HG03457 (cell line): ENCODE data around the gene DACH1.

Experiments
- ATAC-seq: cut with Tn5 transposase; IDR thresholded peaks from one replicate; pipeline ENCODE4 v1.9.1; 2021; ENCODE audit warnings: moderate number of reproducible peaks; ENCODE audit not compliant: unreplicated experiment

Gene DACH1

GRCh38 chr13:71596116-71596515 is 270.9 kb downstream of the DACH1 start:
- no peak for ATAC-seq

- ATAC-seq: no peak
Measured at GRCh38 chr13:71593566-71593965, 273.4 kb downstream of the DACH1 start.

DNA sequence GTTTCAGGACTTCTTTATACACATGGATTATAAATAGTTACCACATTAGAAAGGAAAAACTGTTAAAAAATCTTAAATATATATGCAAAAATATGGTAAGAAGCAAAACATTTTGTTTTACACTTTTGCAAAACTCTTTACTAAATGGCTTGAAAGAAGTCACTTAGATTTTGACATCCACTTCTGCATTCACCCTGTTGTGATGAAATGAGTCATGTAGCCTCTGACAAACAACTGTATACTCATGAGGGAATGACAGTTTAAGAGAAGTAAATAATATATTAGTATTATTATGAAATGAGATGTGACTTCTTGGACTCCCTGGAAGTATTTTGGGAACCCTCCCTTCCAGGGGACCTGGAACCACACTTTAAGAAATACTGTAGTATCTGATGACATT is 275.6 kb downstream of the DACH1 start:
- no peak for ATAC-seq

- no peak for ATAC-seq
Measured at GRCh38 chr13:71590654-71591148, 276.3 kb downstream of the DACH1 start.

- no peak for ATAC-seq
Measured at GRCh38 chr13:71589032-71589431, 278.0 kb downstream of the DACH1 start.

GRCh38 chr13:71587817-71588216 is 279.2 kb downstream of the DACH1 start:
- no peak for ATAC-seq

DNA sequence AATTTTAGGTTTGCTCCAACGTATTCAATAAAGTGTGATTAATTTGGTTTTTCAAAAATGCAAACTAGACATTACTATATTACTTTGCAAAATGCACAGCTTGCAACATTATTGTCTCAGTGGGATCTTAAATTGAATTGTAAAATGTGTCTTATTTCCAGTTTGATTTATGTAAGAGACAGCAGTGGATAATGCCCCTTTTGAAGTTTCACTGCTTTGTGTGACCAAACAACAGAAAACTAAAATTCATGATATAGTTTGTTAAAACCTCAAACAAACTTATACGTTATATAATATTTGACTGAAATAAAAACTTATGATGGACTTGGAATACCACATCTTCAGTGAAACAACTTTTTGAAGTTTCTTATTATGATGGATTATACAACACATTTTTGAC is 279.8 kb downstream of the DACH1 start:
- no peak for ATAC-seq

DNA sequence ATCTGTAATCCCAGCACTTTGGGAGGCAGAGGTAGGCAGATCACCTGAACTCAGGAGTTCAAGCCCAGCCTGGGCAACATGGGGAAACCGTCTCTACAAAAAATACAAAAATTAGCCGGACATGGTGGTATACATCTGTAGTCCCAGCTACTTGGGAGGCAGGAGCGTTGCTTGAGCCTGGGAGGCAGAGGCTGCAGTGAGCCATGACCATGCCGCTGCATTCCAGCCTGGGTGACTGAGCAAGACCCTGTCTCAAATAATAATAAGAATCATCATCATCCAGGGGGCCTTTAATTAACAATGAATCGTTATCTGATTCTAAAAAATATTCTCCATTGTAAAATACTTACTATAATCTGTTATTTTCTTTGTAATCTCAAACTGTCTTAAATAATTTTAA is 283.4 kb downstream of the DACH1 start:
- ATAC-seq: no peak

DNA sequence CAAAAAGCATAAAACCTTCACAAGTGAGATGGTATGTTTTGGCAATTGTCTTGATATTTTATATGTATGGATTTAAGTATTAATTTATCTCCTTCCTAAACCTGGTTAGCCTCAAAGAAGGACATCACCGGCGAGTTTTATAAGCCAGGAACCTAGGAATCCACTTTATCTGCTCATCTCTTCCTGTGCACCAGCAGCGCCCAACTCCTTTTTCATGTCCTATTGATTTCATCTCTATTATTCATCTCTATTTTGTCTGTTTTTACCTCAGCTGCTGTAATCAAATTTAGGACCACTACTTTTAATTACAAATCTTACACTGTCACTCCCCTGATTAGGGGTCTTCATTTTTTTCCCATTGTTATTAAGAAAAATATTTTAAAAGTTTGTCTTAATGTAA is 286.4 kb downstream of the DACH1 start:
- no peak for ATAC-seq

- ATAC-seq: no peak
Measured at GRCh38 chr13:71578048-71578447, 289.0 kb downstream of the DACH1 start.

DNA sequence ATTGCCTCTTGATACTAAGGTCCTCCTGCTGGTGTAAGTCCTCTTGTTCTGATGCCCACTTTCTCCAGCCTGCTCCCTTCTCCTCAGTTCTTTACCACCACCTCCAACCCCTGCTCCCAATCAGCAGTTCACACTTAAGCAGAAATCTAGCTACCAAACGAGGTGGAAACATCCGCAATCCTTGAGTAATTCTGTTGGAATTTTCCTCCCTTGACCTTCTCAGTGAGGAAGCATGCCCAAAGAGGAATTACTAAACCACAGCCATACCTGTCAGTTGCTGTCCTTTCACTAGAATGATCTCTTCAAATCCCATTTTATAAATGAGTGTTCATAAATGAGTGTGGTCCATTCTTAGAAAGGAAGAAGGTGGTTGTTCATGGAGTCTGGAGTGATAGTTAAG is 289.9 kb downstream of the DACH1 start:
- no peak for ATAC-seq

DNA sequence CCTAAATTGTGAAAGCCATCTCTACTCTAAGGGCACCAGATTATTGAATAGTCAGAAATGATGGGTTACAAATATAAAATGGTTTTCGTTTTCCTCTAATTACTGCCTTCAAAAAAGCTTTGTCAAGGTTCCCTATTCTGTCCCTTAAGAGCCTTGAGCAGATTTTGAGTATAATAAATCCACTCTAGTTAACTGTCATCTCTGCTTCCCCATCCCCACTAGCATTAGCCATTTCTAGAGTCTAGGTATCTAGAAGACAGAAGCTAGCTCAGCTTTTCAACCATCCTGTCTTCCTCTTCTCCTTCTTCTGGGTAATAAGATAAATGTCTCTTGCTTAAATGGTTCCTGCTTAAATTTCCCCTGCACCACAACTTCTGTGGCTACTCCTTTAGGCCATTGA is 290.4 kb downstream of the DACH1 start:
- ATAC-seq: no peak

DNA sequence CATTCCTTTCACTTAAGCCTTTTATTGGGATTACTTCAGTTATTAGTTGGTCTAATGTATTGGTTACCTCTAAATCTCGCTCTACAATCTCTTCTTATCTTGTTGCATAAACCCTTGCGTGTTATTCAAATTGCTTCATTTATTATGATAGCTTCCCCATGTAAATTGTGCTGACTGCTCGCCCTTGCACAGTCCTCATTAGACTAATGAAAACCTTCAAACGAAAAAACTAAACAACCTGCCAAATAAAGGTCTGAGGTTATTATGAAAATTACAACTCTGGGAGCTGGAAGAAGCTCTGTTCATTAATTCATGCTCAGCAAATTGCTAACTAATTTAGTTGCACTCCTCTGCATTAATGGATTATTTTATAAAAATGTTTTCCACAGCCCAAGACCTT is 320.1 kb downstream of the DACH1 start:
- ATAC-seq: no peak

DNA sequence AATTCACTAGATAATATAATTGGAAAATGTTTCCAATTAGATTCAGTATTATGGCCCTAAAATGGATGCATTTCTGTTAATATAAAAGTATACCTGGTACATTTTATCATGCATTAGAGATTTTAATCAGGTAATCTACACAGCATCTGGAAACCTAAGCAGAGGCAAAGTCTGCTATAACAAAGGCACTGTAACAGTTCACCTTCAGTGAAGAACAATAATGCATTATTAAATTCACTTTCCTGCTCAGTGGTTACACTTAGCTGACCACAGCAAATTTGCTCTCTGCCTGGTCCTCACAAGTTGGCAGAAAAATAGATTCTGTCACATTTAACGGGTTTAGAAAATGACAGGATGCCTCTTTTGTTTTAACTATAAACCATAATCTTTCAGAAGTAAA is 326.9 kb downstream of the DACH1 start:
- ATAC-seq: no peak

DNA sequence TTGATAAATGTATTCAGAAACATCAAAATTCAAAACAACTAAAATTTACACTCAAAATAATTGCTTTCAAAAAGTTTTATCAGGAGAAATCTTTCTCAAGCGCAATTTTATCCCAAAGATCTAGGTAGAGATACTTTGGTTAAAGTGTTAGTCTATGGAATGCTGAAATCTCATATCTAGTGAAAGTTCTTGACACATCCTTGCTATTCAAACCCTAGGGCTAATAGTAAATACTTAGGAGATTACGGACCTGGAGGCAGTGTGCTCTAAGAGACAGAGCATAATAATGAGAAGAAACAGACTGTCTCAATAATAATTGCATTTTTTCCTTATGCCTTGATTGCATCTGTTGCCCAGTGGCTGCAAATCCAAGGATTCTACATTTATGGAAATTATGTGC is 330.8 kb downstream of the DACH1 start:
- no peak for ATAC-seq

DNA sequence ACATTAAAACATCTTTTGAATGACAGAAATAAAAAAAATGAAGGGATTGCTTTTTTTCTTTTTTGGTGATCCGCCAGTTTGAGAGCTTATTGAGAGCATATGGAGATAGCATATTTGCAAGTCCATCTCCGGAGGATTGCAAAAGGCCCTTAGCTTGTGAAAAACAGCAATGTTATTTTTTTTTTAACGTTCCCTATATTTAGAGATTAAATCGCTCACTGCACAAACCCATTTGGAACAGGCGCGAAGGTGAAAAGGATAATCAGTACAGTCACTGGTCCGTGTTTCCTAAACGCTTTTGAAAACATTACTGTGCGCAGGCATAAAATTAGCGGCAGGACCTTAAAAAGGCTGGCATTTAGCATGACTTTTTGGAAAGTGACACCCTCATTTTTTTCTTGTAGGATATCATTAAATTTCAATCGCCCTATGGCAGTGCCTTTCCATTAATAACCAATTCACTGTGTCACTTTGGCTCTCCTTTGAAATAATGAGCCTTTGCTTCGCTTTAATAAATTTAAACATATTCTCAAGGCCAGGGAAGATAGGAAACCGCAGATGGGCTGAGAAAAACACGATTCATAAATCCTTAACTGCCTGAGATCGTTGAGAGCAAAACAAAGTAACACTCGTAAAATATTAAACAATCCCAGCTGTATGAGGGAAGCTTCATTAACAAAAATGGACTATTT is 342.2 kb downstream of the DACH1 start:
- ATAC-seq: no peak

GRCh38 chr13:71524245-71524612 is 342.8 kb downstream of the DACH1 start:
- ATAC-seq: no peak

DNA sequence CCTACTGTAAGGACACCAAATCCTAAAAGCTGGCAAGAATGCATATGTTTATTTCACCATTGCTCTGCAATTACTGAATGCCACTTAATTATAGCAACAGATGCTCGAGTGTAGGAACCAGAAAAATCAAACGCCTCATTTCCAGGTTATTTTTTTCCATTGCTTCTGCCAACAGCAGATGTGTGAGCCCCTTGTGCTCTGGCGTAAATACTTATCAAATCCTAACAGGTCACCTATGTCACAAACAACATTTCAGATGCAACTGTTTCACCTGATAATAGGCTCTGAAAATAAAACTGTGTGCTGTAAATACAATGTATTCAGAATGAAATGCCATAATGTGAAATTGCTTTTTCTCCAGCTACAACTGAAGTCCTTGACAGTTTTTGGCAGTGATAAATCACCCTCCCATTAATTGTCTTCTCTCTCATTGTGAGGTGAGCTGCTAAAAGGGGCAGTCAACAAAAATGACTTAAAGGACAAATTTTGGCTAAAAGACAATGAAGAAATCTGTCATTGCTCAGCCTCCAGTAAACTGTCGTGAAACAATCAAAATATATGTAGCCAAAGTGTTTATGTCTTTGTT is 344.0 kb downstream of the DACH1 start:
- ATAC-seq: no peak

GRCh38 chr13:71517004-71517403 is 350.0 kb downstream of the DACH1 start:
- ATAC-seq: no peak

DNA sequence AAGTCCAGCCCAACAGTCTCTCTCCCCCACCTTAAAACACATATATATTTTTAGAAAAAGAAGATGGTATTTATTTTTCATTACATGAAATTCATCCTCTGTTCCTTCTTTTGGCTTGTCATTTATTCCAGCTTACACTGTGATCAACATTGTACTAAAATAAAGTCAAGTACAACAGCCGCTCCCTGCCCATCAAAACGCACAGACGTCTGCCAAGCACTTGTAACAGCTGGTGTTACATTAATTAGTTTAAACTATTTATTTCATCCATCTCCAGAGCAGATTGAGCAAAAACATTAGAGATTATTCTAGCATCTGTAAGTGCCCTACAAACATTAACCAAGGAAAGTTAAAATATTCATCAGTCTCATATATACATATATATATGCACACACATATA is 350.5 kb downstream of the DACH1 start:
- ATAC-seq: no peak

DNA sequence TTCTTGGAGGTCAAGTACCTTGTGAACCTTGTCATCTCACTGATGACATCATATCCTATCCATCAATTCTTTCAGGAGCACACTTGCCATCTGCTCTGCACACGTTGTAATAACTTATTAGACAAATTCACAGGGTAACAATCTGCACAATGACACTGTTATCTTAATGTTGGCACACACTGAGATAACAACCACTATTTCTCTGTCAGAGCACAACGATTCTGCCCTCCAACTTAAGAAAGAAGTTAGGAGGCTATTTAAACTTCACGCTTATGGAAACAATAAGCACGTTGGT is 351.3 kb downstream of the DACH1 start:
- ATAC-seq: no peak

- no peak for ATAC-seq
Measured at GRCh38 chr13:71514900-71515743, 351.9 kb downstream of the DACH1 start.
